Measurements from ENCODE around the gene TUBB6. TPM values are rescaled to one million over a fixed set of nuclear protein-coding genes. Genes with fewer than 3 reads are reported as not detected.

The TUBB6 gene
- total RNA-seq, 1 experiment from 2014 or later: 240 TPM

GRCh38 chr18:12369211-12369610 is 61.2 kb downstream of the TUBB6 start:
- ATAC-seq: no peak
- H3K27ac Mint-ChIP-seq: peak overlapping the region; percentile 29; the same call in 1 of the 2 replicates
- H3K36me3 Mint-ChIP-seq: peaks cover 48% of the 10 kb centered on the region
- DNase-seq (ENCODE audit: low spot score): no peak
- no peaks in the 10 kb centered on the region for H3K27me3 Mint-ChIP-seq (ENCODE audit: low read depth)
- POLR2A ChIA-PET: interaction anchor here (0.6 to 0.7 kb wide), 2 partner anchors 81 to 157 kb away, joined by 3 read pairs; no protein-coding TSS in a partner anchor
- CTCF ChIA-PET: interaction anchor here (0.7 kb wide), 1 partner anchor 65 kb away, joined by 3 read pairs; no protein-coding TSS in a partner anchor
- no peaks in the 10 kb centered on the region for H3K9me3 Mint-ChIP-seq
- TF ChIP-seq ATF1 (CRISPR knock-in tag; IDR thresholded peaks at IDR 0.05) (no peak), E2F5 (CRISPR knock-in tag; IDR thresholded peaks at IDR 0.05) (no peak), NR1H2 (CRISPR knock-in tag; IDR thresholded peaks at IDR 0.05) (no peak), ZNF281 (CRISPR knock-in tag; IDR thresholded peaks at IDR 0.05) (no peak), ETV6 (CRISPR knock-in tag; IDR thresholded peaks at IDR 0.05) (no peak), ZSCAN18 (CRISPR knock-in tag; IDR thresholded peaks at IDR 0.05) (no peak), MAX (CRISPR knock-in tag; IDR thresholded peaks at IDR 0.05) (no peak), AFF4 (CRISPR knock-in tag; IDR thresholded peaks at IDR 0.05; ENCODE audit: borderline replicate concordance) (no peak), NR3C1 (CRISPR knock-in tag; conservative IDR thresholded peaks at IDR 0.05; ENCODE audit: low read depth) (no peak), EMX1 (CRISPR knock-in tag; IDR thresholded peaks at IDR 0.05) (no peak), ZNF423 (CRISPR knock-in tag; IDR thresholded peaks at IDR 0.05) (no peak), IRF2 (CRISPR knock-in tag; IDR thresholded peaks at IDR 0.05; ENCODE audit: borderline replicate concordance, low read depth) (no peak), SOX15 (CRISPR knock-in tag; IDR thresholded peaks at IDR 0.05) (no peak)
- no peak overlapping the region for H3K4me3 Mint-ChIP-seq
- H3K4me1 Mint-ChIP-seq: peaks cover 16% of the 10 kb centered on the region

GRCh38 chr18:12371590-12371989 is 63.5 kb downstream of the TUBB6 start:
- H3K27me3 Mint-ChIP-seq (ENCODE audit: low read depth): no peaks in the 10 kb centered on the region
- peaks cover 34% of the 10 kb centered on the region for H3K4me1 Mint-ChIP-seq
- POLR2A ChIA-PET: no interaction called here
- no peak overlapping the region for H3K4me3 Mint-ChIP-seq
- TF ChIP-seq NFATC4 (CRISPR knock-in tag; IDR thresholded peaks at IDR 0.05): no peak
- no peak for DNase-seq (ENCODE audit: low spot score)
- ATAC-seq: no peak
- peaks cover 31% of the 10 kb centered on the region for H3K36me3 Mint-ChIP-seq
- peak overlapping the region; percentile 57; the same call in 1 of the 2 replicates for H3K27ac Mint-ChIP-seq
- no peaks in the 10 kb centered on the region for H3K9me3 Mint-ChIP-seq
- CTCF ChIA-PET: no interaction called here

Measured in WTC11 (cell line).